PC-3 (cell line): ENCODE results near the gene DDT.
"Not testable (repeated sequence)": the region's sequence is repeated elsewhere in the genome, so short reads cannot be mapped to it uniquely, and the experiment has no call there.

Source experiments
- CTCF ChIP-seq: fragments of 300-600 bp; sonication (generic); conservative IDR thresholded peaks from 2 replicates; pipeline ENCODE4 v1.5.1; 2017; ENCODE audit warnings: antibody characterized with exemption, low read depth, mild to moderate bottlenecking, low read length
- EZH2phosphoT487 ChIP-seq: fragments of 300-600 bp; sonication (generic); IDR thresholded peaks from 2 replicates; pipeline ENCODE4 v1.6.1; 2018; ENCODE audit warnings: mild to moderate bottlenecking, antibody characterized with exemption, low read length, borderline replicate concordance

GRCh38 chr22:23955886-23956285 lies 18.4 kb downstream of the DDT start:
- not testable (repeated sequence) for TF ChIP-seq CTCF, EZH2phosphoT487
